IMR-90 (cell line): ENCODE results near the gene PSMC5. TPM values are rescaled to one million over a fixed set of nuclear protein-coding genes. Genes with fewer than 3 reads are reported as not detected.

Experiments
- ATAC-seq: fragments of 200-7000 bp; cut with Tn5 transposase; 2 replicates; pipeline ENCODE4 v1.9.1; 2020; ENCODE audit warnings: low read depth, mild to moderate bottlenecking, moderate library complexity
- BruUV-seq: library from RNA; stranded (reverse); fragments of 400-500 nt; replicated peaks from 2 replicates; lab custom pipeline; 2021; lab: Mats Ljungman, UMichigan
- CTCF ChIA-PET: fragments of 300-600 bp; formaldehyde crosslinking; extraction: SDS; loops from one replicate; lab custom pipeline; 2021; ENCODE audit warnings: antibody characterized with exemption; lab: Yijun Ruan, JAX
- POLR2A ChIA-PET: fragments of 300-600 bp; sonication (Branson Sonifier 250); formaldehyde crosslinking; loops from one replicate; lab custom pipeline; 2022; ENCODE audit warnings: antibody characterized with exemption; ENCODE audit not compliant: unreplicated experiment; lab: Charles Lee
- DNase-seq: peaks from one replicate; pipeline ENCODE4 v3.0.0; 2013
- H2AFZ ChIP-seq: replicated peaks from 2 replicates; pipeline ENCODE3; 2013; ENCODE audit warnings: low read length, mild to moderate bottlenecking; ENCODE audit not compliant: poor library complexity
- H2AK5ac ChIP-seq: 2 replicates; pipeline ENCODE4 v1.6.1; 2013; ENCODE audit warnings: low read depth, low read length, inconsistent platforms
- H2AK9ac ChIP-seq: replicated peaks from 2 replicates; pipeline ENCODE3; 2013; ENCODE audit warnings: mild to moderate bottlenecking, low read depth, low read length, moderate library complexity; ENCODE audit not compliant: poor library complexity
- H2BK120ac ChIP-seq: 2 replicates; pipeline ENCODE4 v1.6.1; 2013; ENCODE audit warnings: low read depth, low read length, inconsistent platforms
- H2BK15ac ChIP-seq: 3 replicates; pipeline ENCODE4 v1.6.1; 2013; ENCODE audit warnings: low read depth, low read length, inconsistent platforms
- H2BK20ac ChIP-seq: 2 replicates; pipeline ENCODE4 v1.6.1; 2013; ENCODE audit warnings: low read depth, mild to moderate bottlenecking, inconsistent platforms, low read length, moderate library complexity
- H2BK5ac ChIP-seq: 2 replicates; pipeline ENCODE4 v1.6.1; 2013; ENCODE audit warnings: mild to moderate bottlenecking, low read depth, low read length, inconsistent platforms; ENCODE audit not compliant: poor library complexity, severe bottlenecking
- H3K14ac ChIP-seq: replicated peaks from 2 replicates; pipeline ENCODE4 v1.6.1; 2013; ENCODE audit warnings: low read depth, low read length, inconsistent platforms
- H3K18ac ChIP-seq: 2 replicates; pipeline ENCODE4 v1.6.1; 2013; ENCODE audit warnings: low read depth, low read length, control low read depth
- H3K23ac ChIP-seq: 2 replicates; pipeline ENCODE4 v1.6.1; 2013; ENCODE audit warnings: low read depth, low read length, inconsistent platforms
- H3K27ac ChIP-seq: 2 replicates; pipeline ENCODE4 v1.5.1; 2013; ENCODE audit warnings: mild to moderate bottlenecking, control low read depth, low read length; ENCODE audit not compliant: insufficient read depth
- H3K27me3 ChIP-seq: 2 replicates; pipeline ENCODE4 v1.6.1; 2013; ENCODE audit warnings: low read length; ENCODE audit not compliant: control insufficient read depth, insufficient read depth
- H3K36me3 ChIP-seq: 2 replicates; pipeline ENCODE4 v1.6.1; 2013; ENCODE audit warnings: low read length, mixed read lengths; ENCODE audit not compliant: control insufficient read depth, insufficient read depth
- H3K4ac ChIP-seq: 2 replicates; pipeline ENCODE4 v1.6.1; 2013; ENCODE audit warnings: low read depth, low read length, inconsistent platforms
- H3K4me1 ChIP-seq: 2 replicates; pipeline ENCODE4 v1.6.1; 2013; ENCODE audit warnings: low read length, mixed read lengths; ENCODE audit not compliant: control insufficient read depth, insufficient read depth
- H3K4me2 ChIP-seq: 2 replicates; pipeline ENCODE4 v1.6.1; 2013; ENCODE audit warnings: low read depth, mild to moderate bottlenecking, control low read depth, low read length, moderate library complexity
- H3K4me3 ChIP-seq: 2 replicates; pipeline ENCODE4 v1.5.1; 2013; ENCODE audit warnings: low read depth, mild to moderate bottlenecking, control low read depth, low read length, moderate library complexity; ENCODE audit not compliant: insufficient read depth
- H3K56ac ChIP-seq: 2 replicates; pipeline ENCODE4 v1.6.1; 2013; ENCODE audit warnings: low read length, inconsistent platforms; ENCODE audit not compliant: insufficient read depth; ENCODE audit errors: extremely low read depth
- H3K79me1 ChIP-seq, 2 experiments: 2 replicates each; pipeline ENCODE4 v1.6.1; 2013; ENCODE audit warnings: low read length in 2 of 2, inconsistent platforms in 1 of 2, low read depth in 1 of 2
- H3K9ac ChIP-seq: 2 replicates; pipeline ENCODE4 v1.6.1; 2013; ENCODE audit warnings: low read depth, low read length, control low read depth
- H3K9me1 ChIP-seq: 2 replicates; pipeline ENCODE4 v1.6.1; 2013; ENCODE audit warnings: low read length, inconsistent platforms; ENCODE audit not compliant: insufficient read depth
- H3K9me3 ChIP-seq: 2 replicates; pipeline ENCODE4 v1.6.1; 2013; ENCODE audit warnings: low read length; ENCODE audit not compliant: control insufficient read depth, insufficient read depth
- H4K20me1 ChIP-seq: 2 replicates; pipeline ENCODE4 v1.6.1; 2013; ENCODE audit warnings: low read length, inconsistent platforms; ENCODE audit not compliant: insufficient read depth
- H4K5ac ChIP-seq: 2 replicates; pipeline ENCODE4 v1.6.1; 2013; ENCODE audit warnings: mild to moderate bottlenecking, low read depth, low read length, control low read depth
- H4K8ac ChIP-seq, 2 experiments: 2 replicates each; pipeline ENCODE4 v1.6.1; 2013; ENCODE audit warnings: low read depth in 2 of 2, low read length in 2 of 2, control low read depth in 1 of 2, inconsistent platforms in 1 of 2
- H4K91ac ChIP-seq: 2 replicates; pipeline ENCODE4 v1.6.1; 2013; ENCODE audit warnings: low read depth, low read length, inconsistent platforms; ENCODE audit not compliant: insufficient read depth
- BHLHE40 ChIP-seq: fragments of 150-350 bp; IDR thresholded peaks from 2 replicates; pipeline ENCODE4 v1.6.1; 2016; ENCODE audit warnings: mild to moderate bottlenecking, low read depth, low read length
- CEBPB ChIP-seq: IDR thresholded peaks from 2 replicates; pipeline ENCODE4 v1.6.1; 2012; ENCODE audit warnings: low read depth, low read length, improper control_type of control experiment
- CHD1 ChIP-seq: IDR thresholded peaks from 2 replicates; pipeline ENCODE4 v1.6.1; 2012; ENCODE audit warnings: low read depth, low read length, improper control_type of control experiment
- CTCF ChIP-seq: conservative IDR thresholded peaks from 2 replicates; pipeline ENCODE4 v1.5.1; 2012; ENCODE audit warnings: mild to moderate bottlenecking, low read depth, low read length, improper control_type of control experiment
- FOS ChIP-seq: fragments of 150-350 bp; IDR thresholded peaks from 2 replicates; pipeline ENCODE4 v1.6.1; 2016; ENCODE audit warnings: low read depth, low read length
- MAFK ChIP-seq: IDR thresholded peaks from 2 replicates; pipeline ENCODE4 v1.6.1; 2012; ENCODE audit warnings: low read depth, low read length, improper control_type of control experiment
- MAZ ChIP-seq: IDR thresholded peaks from 2 replicates; pipeline ENCODE4 v1.6.1; 2012; ENCODE audit warnings: low read depth, mild to moderate bottlenecking, low read length, improper control_type of control experiment, moderate library complexity, borderline replicate concordance
- MXI1 ChIP-seq: IDR thresholded peaks from 2 replicates; pipeline ENCODE4 v1.6.1; 2012; ENCODE audit warnings: low read depth, mild to moderate bottlenecking, low read length, moderate library complexity, borderline replicate concordance
- NFE2L2 ChIP-seq: fragments of 150-350 bp; IDR thresholded peaks from 2 replicates; pipeline ENCODE4 v1.6.1; 2016; ENCODE audit warnings: low read depth, mild to moderate bottlenecking, low read length
- POLR2A ChIP-seq: IDR thresholded peaks from 2 replicates; pipeline ENCODE4 v1.6.1; 2012; ENCODE audit warnings: mild to moderate bottlenecking, low read depth, low read length
- RAD21 ChIP-seq: IDR thresholded peaks from 2 replicates; pipeline ENCODE4 v1.6.1; 2012; ENCODE audit warnings: low read length, improper control_type of control experiment
- RCOR1 ChIP-seq: IDR thresholded peaks from 2 replicates; pipeline ENCODE4 v1.6.1; 2012; ENCODE audit warnings: mild to moderate bottlenecking, low read length, improper control_type of control experiment; ENCODE audit not compliant: insufficient replicate concordance
- RFX5 ChIP-seq: IDR thresholded peaks from 2 replicates; pipeline ENCODE4 v1.8.0; 2012; ENCODE audit warnings: low read depth, mild to moderate bottlenecking, low read length, moderate library complexity
- SMC3 ChIP-seq: fragments of 150-350 bp; IDR thresholded peaks from 2 replicates; pipeline ENCODE4 v1.6.1; 2016; ENCODE audit warnings: low read depth, mild to moderate bottlenecking, antibody characterized with exemption, low read length, moderate library complexity
- USF2 ChIP-seq: fragments of 150-350 bp; IDR thresholded peaks from 2 replicates; pipeline ENCODE4 v1.6.1; 2017; ENCODE audit warnings: mild to moderate bottlenecking, antibody characterized with exemption, low read length, low read depth
- WGBS, 2 experiments: methylation state at CpG; one replicate each; pipeline versions ENCODE4 v1.1.5 to v1.1.7; 2013; ENCODE audit warnings: missing lambda C conversion rate in 2 of 2; ENCODE audit not compliant: insufficient read length in 1 of 2; ENCODE audit errors: extremely low coverage in 2 of 2; 5-methylcytosine and 5-hydroxymethylcytosine counted together
- dilution Hi-C: fragments of 300-500 bp; cut with HindIII; formaldehyde crosslinking; loops from one replicate; pipeline ENCODE4 v1.14.3; 2018; ENCODE audit warnings: low sequenced_read_pairs; ENCODE audit not compliant: unreplicated experiment
- in situ Hi-C: fragments of 300-500 bp; cut with MboI; formaldehyde crosslinking; loops from 3 replicates; pipeline ENCODE4 v1.14.3; 2019; ENCODE audit warnings: low sequenced_read_pairs, inconsistent platforms, mixed read lengths
- intact Hi-C: fragments of 100-400 bp; cut with micrococcal nuclease; formaldehyde crosslinking; loops from 2 replicates; pipeline ENCODE4 v1.10.0; 2022
- polyA plus RNA-seq, 3 experiments: library from polyadenylated mRNA; depleted of rRNA; stranded (reverse); fragments of >200 nt; gene quantifications; 2 replicates each; pipeline ENCODE4 v1.2.3, GENCODE V29; 2012; ENCODE audit warnings: low replicate concordance in 1 of 3
- total RNA-seq: library from RNA; depleted of rRNA; stranded (reverse); fragments of >200 nt; gene quantifications from 2 replicates; pipeline ENCODE4 v1.2.3, GENCODE V29; 2012

The PSMC5 gene
- total and polyA plus RNA-seq, 2 of the 4 experiments (the other 2 are of a cell fraction) = 105 to 165 TPM

DNA sequence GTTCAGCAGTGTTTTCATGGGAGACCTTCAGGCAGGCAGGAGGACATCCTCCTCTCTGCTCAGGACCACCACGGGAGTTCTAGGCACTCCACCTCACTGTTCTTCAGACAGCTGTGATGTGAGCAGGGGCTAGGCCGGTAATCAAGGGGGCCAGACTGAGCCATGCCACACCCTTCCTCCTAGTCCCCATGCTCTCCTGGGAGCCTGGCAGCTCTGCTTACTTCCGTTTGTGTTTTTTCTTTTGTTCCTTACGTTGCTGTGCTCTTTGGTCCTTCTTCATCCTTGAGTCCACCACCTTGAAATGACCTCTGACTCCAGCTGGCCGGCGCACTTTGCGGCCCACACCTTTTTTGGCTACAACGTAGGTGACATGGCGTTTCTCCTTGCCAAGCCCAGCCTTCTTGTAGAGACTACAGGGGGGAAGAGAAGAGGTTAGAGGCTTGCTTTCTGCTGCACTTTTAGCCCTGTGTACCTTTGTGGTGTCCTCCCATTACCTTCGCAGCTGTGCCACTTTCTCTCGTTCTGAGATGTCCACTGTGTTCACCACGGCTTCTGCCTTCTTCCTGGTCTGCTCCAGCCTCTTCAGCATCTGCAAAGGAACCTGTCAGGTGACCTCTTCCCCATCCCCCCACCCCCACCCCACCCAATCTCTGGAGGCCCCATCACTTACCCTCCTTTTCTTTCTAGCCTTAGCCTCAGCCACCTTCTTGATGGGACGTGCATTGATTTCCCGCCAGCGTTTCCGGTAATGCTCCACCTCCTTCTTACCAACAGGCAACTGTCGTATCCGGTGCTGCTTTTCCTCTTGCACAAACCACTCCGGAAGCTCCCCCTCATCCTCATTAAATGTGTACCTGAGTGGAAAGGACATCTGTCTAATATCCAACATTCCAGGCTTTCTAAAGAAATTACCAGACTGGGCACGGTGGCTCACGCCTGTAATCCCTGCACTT is 7.4 kb upstream of the PSMC5 start:
- in situ Hi-C loops (no loop called here), dilution Hi-C loops (no loop called here), intact Hi-C loops (loop anchor here (2.0 kb wide), 1 partner anchor 15 kb away; no protein-coding TSS in a partner anchor)
- no peak overlapping the region for H2AK9ac ChIP-seq
- BruUV-seq = TSS peak; percentile 84
- H3K4me3 ChIP-seq = no peak overlapping the region
- no peak overlapping the region for H4K91ac ChIP-seq
- H2BK5ac ChIP-seq = no peak overlapping the region
- WGBS, 2 experiments = 95% methylated on average over 9 of the region's 21 CpGs; no CpG with 5 or more reads in 1 of the 2 experiments
- H3K14ac ChIP-seq = no peak overlapping the region
- H3K9ac ChIP-seq = no peak overlapping the region
- no peak for ATAC-seq
- H3K79me1 ChIP-seq = peaks cover 37 to 81% of the 10 kb centered on the region in 2 experiments
- H3K4ac ChIP-seq = no peak overlapping the region
- ChIA-PET CTCF (no interaction called here), POLR2A (interaction anchor here (0.6 kb wide), 1 partner anchor 20 kb away, joined by 4 read pairs; no protein-coding TSS in a partner anchor)
- H3K23ac ChIP-seq = no peak overlapping the region
- peaks cover 20% of the 10 kb centered on the region for H3K4me1 ChIP-seq
- peaks cover 19% of the 10 kb centered on the region for H3K9me1 ChIP-seq
- H2BK120ac ChIP-seq = no peak overlapping the region
- H2AK5ac ChIP-seq = no peak overlapping the region
- H3K4me2 ChIP-seq = no peak overlapping the region
- no peak overlapping the region; a peak in 1 of 4 replicates for H4K8ac ChIP-seq
- no peaks in the 10 kb centered on the region for H3K27me3 ChIP-seq
- no peak overlapping the region for H2AFZ ChIP-seq
- no peak overlapping the region for H2BK15ac ChIP-seq
- H4K5ac ChIP-seq = no peak overlapping the region
- DNase-seq = no peak
- H4K20me1 ChIP-seq = peaks cover 26% of the 10 kb centered on the region
- no peaks in the 10 kb centered on the region for H3K9me3 ChIP-seq
- H3K18ac ChIP-seq = no peak overlapping the region
- no peak overlapping the region for H3K27ac ChIP-seq
- H3K36me3 ChIP-seq = peaks cover 85% of the 10 kb centered on the region
- no peak overlapping the region for H2BK20ac ChIP-seq
- H3K56ac ChIP-seq = no peak overlapping the region
- TF ChIP-seq MAFK = no peak
- no peak for TF ChIP-seq SMC3
- no peak for TF ChIP-seq BHLHE40
- TF ChIP-seq POLR2A = no peak
- no peak for TF ChIP-seq CTCF
- TF ChIP-seq FOS = no peak
- TF ChIP-seq RCOR1 = no peak
- no peak for TF ChIP-seq NFE2L2
- no peak for TF ChIP-seq USF2
- no peak for TF ChIP-seq RAD21
- TF ChIP-seq RFX5 = no peak
- TF ChIP-seq CHD1 = no peak
- no peak for TF ChIP-seq MAZ
- TF ChIP-seq MXI1 = no peak
- TF ChIP-seq CEBPB = no peak
